ENCODE measurements around the gene UQCRC1. TPM values are rescaled to one million over a fixed set of nuclear protein-coding genes. Genes with fewer than 3 reads are reported as not detected.

Gene UQCRC1
- total RNA-seq, 2 experiments from 2014 or later: 144 to 148 TPM

Small RNA genes lying within 50 kb of the gene (microRNA-seq; reads per million reads assigned to microRNA genes)
- gene MIR4793 (not detected), gene MIR6823 (not detected), gene MIR711 (not detected)

Other genes starting within 250 kb of the UQCRC1 start
- gene FBXW12, start 237.4 kb downstream of the UQCRC1 start, total RNA-seq: not detected
- 1 to 10 TPM; 4.5 to 6.2 TPM for gene PLXNB1, start 179.6 kb downstream of the UQCRC1 start, total RNA-seq
- 10 to 100 TPM; 11.5 to 12.2 TPM for gene CCDC51, start 169.5 kb downstream of the UQCRC1 start, total RNA-seq
- 100 to 1,000 TPM; 260 to 263 TPM for gene TMA7, start 169.4 kb downstream of the UQCRC1 start, total RNA-seq
- gene ATRIP, start 162.9 kb downstream of the UQCRC1 start, total RNA-seq: 10 to 100 TPM; 17.0 to 19.9 TPM
- 100 to 1,000 TPM; 215 to 224 TPM for gene SHISA5, start 105.5 kb downstream of the UQCRC1 start, total RNA-seq
- gene PFKFB4, start 52.8 kb downstream of the UQCRC1 start, total RNA-seq: 10 to 100 TPM; 56.8 to 60.7 TPM
- not detected for gene UCN2, start 45.9 kb downstream of the UQCRC1 start, total RNA-seq
- gene COL7A1, start 14.3 kb downstream of the UQCRC1 start, total RNA-seq: 1 to 10 TPM; 1.0 to 1.6 TPM
- gene TMEM89, start 12.1 kb upstream of the UQCRC1 start, total RNA-seq: not detected
- gene SLC26A6, start 25.8 kb upstream of the UQCRC1 start, total RNA-seq: 10 to 100 TPM; 54.4 to 54.7 TPM
- 10 to 100 TPM; 15.6 to 16.2 TPM for gene CELSR3, start 53.2 kb upstream of the UQCRC1 start, total RNA-seq
- gene NCKIPSD, start 76.3 kb upstream of the UQCRC1 start, total RNA-seq: 10 to 100 TPM; 46.9 to 48.7 TPM
- gene IP6K2, start 107.6 kb upstream of the UQCRC1 start, total RNA-seq: 10 to 100 TPM; 68.4 to 72.0 TPM
- 10 to 100 TPM; 37.0 to 37.6 TPM for gene PRKAR2A, start 238.2 kb upstream of the UQCRC1 start, total RNA-seq

Data from activated naive CD8-positive, alpha-beta T cell treated with anti-CD3 and anti-CD28 coated beads, Interleukin-2, amount 10 ng/mL, durations not matched to agents 7 days and 5 days (primary cell).